B cell (primary cell): ENCODE measurements around the gene BRI3BP. TPM values are rescaled to one million over a fixed set of nuclear protein-coding genes. Genes with fewer than 3 reads are reported as not detected.

Experiments used
- ATAC-seq: fragments of 200-7000 bp; cut with Tn5 transposase; one replicate; pipeline ENCODE4 v1.10.0; 2021; ENCODE audit warnings: low read depth, mild to moderate bottlenecking, moderate number of reproducible peaks, moderate library complexity
- CTCF ChIA-PET: fragments of 350-600 bp; sonication (Branson Sonifier 250); formaldehyde crosslinking; loops from one replicate; lab custom pipeline; 2021; ENCODE audit warnings: antibody characterized with exemption, inconsistent platforms; lab: Charles Lee
- POLR2A ChIA-PET: fragments of 350-600 bp; sonication (Branson Sonifier 250); formaldehyde crosslinking; loops from one replicate; lab custom pipeline; 2021; ENCODE audit warnings: antibody characterized with exemption; lab: Charles Lee
- DNase-seq: peaks from one replicate; pipeline ENCODE4 v3.0.0; 2013
- H2AFZ ChIP-seq: 2 replicates; pipeline ENCODE4 v1.6.1; 2012; ENCODE audit warnings: mild to moderate bottlenecking, low read depth, low read length; ENCODE audit not compliant: insufficient read depth, poor library complexity, severe bottlenecking
- H3K27ac ChIP-seq, 2 donors: 1 replicate in 1 of 2; 2 replicates in 1 of 2; pipeline ENCODE4 v1.5.1; 2012 to 2013; ENCODE audit warnings: low read length in 2 of 2, mild to moderate bottlenecking in 2 of 2, moderate library complexity in 1 of 2
- H3K27me3 ChIP-seq, 4 experiments: fragments of 200-600 bp in 1 of 4; sonication (generic) in 1 of 4; replicated peaks in 1 of 4; 1 replicate in 2 of 4; 2 replicates in 2 of 4; pipeline versions ENCODE4 v1.6.1 to v1.7.0; 2013 to 2016; ENCODE audit warnings: low read length in 3 of 4, mild to moderate bottlenecking in 2 of 4, mixed read lengths in 1 of 4, moderate library complexity in 1 of 4; ENCODE audit not compliant: insufficient read depth in 4 of 4, control insufficient read depth in 3 of 4; ENCODE audit errors: control extremely low read depth in 1 of 4
- H3K36me3 ChIP-seq, 2 experiments: replicated peaks in 1 of 2; 1 replicate in 1 of 2; 2 replicates in 1 of 2; pipeline versions ENCODE4 v1.6.1 to v1.7.1; 2013; ENCODE audit warnings: low read length in 1 of 2; ENCODE audit not compliant: insufficient read depth in 2 of 2, control insufficient read depth in 1 of 2; ENCODE audit errors: control extremely low read depth in 1 of 2, extremely low read depth in 1 of 2
- H3K4me1 ChIP-seq, 2 donors: fragments of 200-600 bp in 1 of 2; sonication (generic) in 1 of 2; 1 replicate in 1 of 2; 2 replicates in 1 of 2; pipeline versions ENCODE4 v1.5.1 to v1.6.1; 2013 to 2017; ENCODE audit warnings: low read length in 2 of 2; ENCODE audit not compliant: control insufficient read depth in 2 of 2, insufficient read depth in 2 of 2
- H3K4me2 ChIP-seq: replicated peaks from 2 replicates; pipeline ENCODE3; 2012; ENCODE audit warnings: mild to moderate bottlenecking, low read depth, low read length; ENCODE audit not compliant: poor library complexity, severe bottlenecking
- H3K4me3 ChIP-seq, 5 experiments: fragments of 200-600 bp in 1 of 5; sonication (generic) in 1 of 5; 1 replicate in 3 of 5; 2 replicates in 2 of 5; pipeline versions ENCODE4 v1.5.1 to v1.7.0; 2011 to 2016; ENCODE audit warnings: low read length in 4 of 5, mild to moderate bottlenecking in 4 of 5, low read depth in 2 of 5, control low read depth in 1 of 5, moderate library complexity in 1 of 5; ENCODE audit not compliant: insufficient read depth in 1 of 5; ENCODE audit errors: control extremely low read depth in 1 of 5, extremely low read depth in 1 of 5
- H3K79me2 ChIP-seq: fragments of 200-600 bp; sonication (generic); one replicate; pipeline ENCODE4 v1.6.0; 2016; ENCODE audit warnings: low read length; ENCODE audit not compliant: control insufficient read depth, insufficient read depth
- H3K9ac ChIP-seq: fragments of 200-600 bp; sonication (generic); 2 replicates; pipeline ENCODE4 v1.6.1; 2017; ENCODE audit warnings: mild to moderate bottlenecking, low read length, moderate library complexity
- H3K9me3 ChIP-seq, 3 donors: one replicate each; pipeline versions ENCODE4 v1.6.1 to v1.7.1; 2013; ENCODE audit warnings: low read length in 2 of 3; ENCODE audit not compliant: control insufficient read depth in 2 of 3, insufficient read depth in 1 of 3; ENCODE audit errors: control extremely low read depth in 1 of 3
- H4K20me1 ChIP-seq: 2 replicates; pipeline ENCODE4 v1.6.0; 2012; ENCODE audit warnings: mild to moderate bottlenecking, low read length; ENCODE audit not compliant: insufficient read depth, control insufficient read depth, poor library complexity, severe bottlenecking
- H3K27ac Mint-ChIP-seq: one replicate; pipeline ENCODE4 v1.8.0; 2021; ENCODE audit warnings: mixed read lengths
- H3K27me3 Mint-ChIP-seq: one replicate; pipeline ENCODE4 v1.8.0; 2021; ENCODE audit warnings: mixed read lengths
- H3K4me1 Mint-ChIP-seq: one replicate; pipeline ENCODE4 v1.8.0; 2021; ENCODE audit warnings: mixed read lengths
- H3K4me3 Mint-ChIP-seq: one replicate; pipeline ENCODE4 v1.8.0; 2021; ENCODE audit warnings: mixed read lengths
- H3K9me3 Mint-ChIP-seq: one replicate; pipeline ENCODE4 v1.8.0; 2022; ENCODE audit warnings: mixed read lengths; ENCODE audit not compliant: insufficient read depth
- CTCF ChIP-seq: fragments of 200-600 bp; IDR thresholded peaks from one replicate; pipeline ENCODE4 v1.8.0; 2022; ENCODE audit warnings: antibody characterized with exemption, mild to moderate bottlenecking
- EZH2 ChIP-seq: IDR thresholded peaks from 2 replicates; pipeline ENCODE4 v1.6.1; 2012; ENCODE audit warnings: borderline replicate concordance, low read depth, mild to moderate bottlenecking, moderate library complexity, low read length; ENCODE audit not compliant: insufficient read depth, poor library complexity, severe bottlenecking
- WGBS: methylation state at CpG from one replicate; pipeline ENCODE4 v1.1.5; 2013; ENCODE audit warnings: missing lambda C conversion rate; ENCODE audit not compliant: insufficient coverage; 5-methylcytosine and 5-hydroxymethylcytosine counted together
- intact Hi-C: fragments of 100-400 bp; cut with micrococcal nuclease; formaldehyde crosslinking; loops from one replicate; pipeline ENCODE4 v1.10.0; 2022
- polyA plus RNA-seq: library from polyadenylated mRNA; depleted of rRNA; stranded (reverse); fragments of >200 nt; gene quantifications from 2 replicates; pipeline ENCODE4 v1.2.3, GENCODE V29; 2012
- total RNA-seq, 2 donors: library from RNA; stranded (reverse); fragments of 120-200 nt in 1 of 2; gene quantifications; 1 replicate in 1 of 2; 2 replicates in 1 of 2; pipeline versions ENCODE4 v1.2.3 to v1.2.4, GENCODE V29; 2013 to 2022

Gene BRI3BP
- total and polyA plus RNA-seq, 2 donors (not counting 1 experiment from before 2014, with no cell fraction given) = 5.2 to 14.3 TPM

- DNase-seq (no peak), ATAC-seq (no peak)
- Histone ChIP-seq H3K9ac (no peak overlapping the region), H3K27me3 (peaks cover 0 to 6% (median 1%) of the 10 kb centered on the region in 4 experiments), H4K20me1 (no peaks in the 10 kb centered on the region), H3K36me3 (no peaks in the 10 kb centered on the region), H3K4me1 (peaks cover 0 to 8% of the 10 kb centered on the region in 2 donors), H2AFZ (no peak overlapping the region), H3K79me2 (no peaks in the 10 kb centered on the region), H3K4me3 (no peak overlapping the region), H3K9me3 (peaks cover 0 to 6% (median 0%) of the 10 kb centered on the region in 3 donors), H3K27ac (no peak overlapping the region), H3K4me2 (no peak overlapping the region)
- Mint-ChIP-seq H3K4me3 (no peak overlapping the region), H3K27me3 (peaks cover 18% of the 10 kb centered on the region), H3K4me1 (peaks cover 7% of the 10 kb centered on the region), H3K9me3 (no peaks in the 10 kb centered on the region), H3K27ac (no peak overlapping the region)
- TF ChIP-seq EZH2 = no peak
- no peak for TF ChIP-seq CTCF
- intact Hi-C loops = no loop called here
- WGBS = 96% methylated on average over 6 of the region's 8 CpGs
- ChIA-PET POLR2A (no interaction called here), CTCF (no interaction called here)
Observed at GRCh38 chr12:125053821-125054220, 60.4 kb downstream of the BRI3BP start.

- Histone ChIP-seq H4K20me1 (no peaks in the 10 kb centered on the region), H2AFZ (no peak overlapping the region), H3K4me2 (no peak overlapping the region), H3K36me3 (no peaks in the 10 kb centered on the region), H3K79me2 (no peaks in the 10 kb centered on the region), H3K4me1 (no peaks in the 10 kb centered on the region), H3K4me3 (no peak overlapping the region), H3K27me3 (peaks cover 0 to 6% (median 1%) of the 10 kb centered on the region in 4 experiments), H3K9ac (no peak overlapping the region), H3K9me3 (peaks cover 0 to 6% (median 0%) of the 10 kb centered on the region in 3 donors), H3K27ac (no peak overlapping the region)
- Mint-ChIP-seq H3K27me3 (peaks cover 22% of the 10 kb centered on the region), H3K27ac (no peak overlapping the region), H3K4me1 (peaks cover under 1% of the 10 kb centered on the region), H3K9me3 (no peaks in the 10 kb centered on the region), H3K4me3 (no peak overlapping the region)
- ChIA-PET POLR2A (interaction anchor here (0.5 kb wide), 1 partner anchor 33 kb away, joined by 5 read pairs; no protein-coding TSS in a partner anchor), CTCF (interaction anchor here (0.7 kb wide), 1 partner anchor 12 kb away, joined by 5 read pairs; no protein-coding TSS in a partner anchor)
- intact Hi-C loops = no loop called here
- DNase-seq = no peak
- no peak for ATAC-seq
- 76% methylated on average over 7 of the region's 9 CpGs for WGBS
- no peak for TF ChIP-seq EZH2
- no peak for TF ChIP-seq CTCF
Observed at GRCh38 chr12:125055591-125055990, 62.1 kb downstream of the BRI3BP start.
